Ecto neural progenitor cell (in vitro differentiated cells): ENCODE measurements around the gene GTSF1L.
A peak's percentile ranks its signal among the peaks of the same experiment; 100 is the strongest.

Source experiments
- DNase-seq: peaks from one replicate; pipeline ENCODE4 v3.0.0-alpha.2; 2018; ENCODE audit warnings: low spot score

GTSF1L gene

DNA sequence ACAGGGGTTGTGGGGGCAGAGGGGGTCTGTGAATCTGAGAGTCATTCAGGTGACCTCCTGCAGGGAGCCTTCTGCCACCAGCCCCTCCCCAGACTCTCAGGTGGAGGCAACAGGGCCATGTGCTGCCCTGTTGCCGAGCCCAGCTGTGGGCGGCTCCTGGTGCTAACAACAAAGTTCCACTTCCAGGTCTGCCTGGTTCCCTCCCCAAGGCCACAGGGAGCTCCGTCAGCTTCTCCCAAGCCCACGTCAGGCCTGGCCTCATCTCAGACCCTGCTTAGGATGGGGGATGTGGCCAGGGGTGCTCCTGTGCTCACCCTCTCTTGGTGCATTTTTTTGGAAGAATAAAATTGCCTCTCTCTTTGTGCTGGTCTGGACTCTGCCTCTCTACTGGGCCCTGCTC, 10.7 kb downstream of the GTSF1L start:
- no peak for DNase-seq

DNA sequence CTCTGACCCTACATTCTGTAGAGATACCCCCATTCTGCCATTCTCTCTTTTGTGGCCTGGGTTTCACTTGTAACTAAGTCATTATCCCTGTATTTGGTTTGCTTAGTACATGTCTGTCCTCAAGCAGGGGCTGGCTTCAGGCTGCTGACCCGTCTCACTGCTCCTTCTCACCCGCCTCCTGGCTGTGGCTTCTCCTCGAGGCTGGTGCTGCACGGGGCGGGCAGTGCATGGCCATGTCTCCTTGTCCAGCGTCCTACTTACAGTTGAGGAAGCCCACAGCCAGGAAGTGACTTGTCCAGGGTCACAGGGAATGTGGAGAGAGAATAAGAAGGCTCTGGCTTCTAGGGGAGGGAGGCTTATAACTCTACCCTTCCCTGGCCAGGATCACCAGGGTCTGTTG, 11.3 kb downstream of the GTSF1L start:
- no peak for DNase-seq

DNA sequence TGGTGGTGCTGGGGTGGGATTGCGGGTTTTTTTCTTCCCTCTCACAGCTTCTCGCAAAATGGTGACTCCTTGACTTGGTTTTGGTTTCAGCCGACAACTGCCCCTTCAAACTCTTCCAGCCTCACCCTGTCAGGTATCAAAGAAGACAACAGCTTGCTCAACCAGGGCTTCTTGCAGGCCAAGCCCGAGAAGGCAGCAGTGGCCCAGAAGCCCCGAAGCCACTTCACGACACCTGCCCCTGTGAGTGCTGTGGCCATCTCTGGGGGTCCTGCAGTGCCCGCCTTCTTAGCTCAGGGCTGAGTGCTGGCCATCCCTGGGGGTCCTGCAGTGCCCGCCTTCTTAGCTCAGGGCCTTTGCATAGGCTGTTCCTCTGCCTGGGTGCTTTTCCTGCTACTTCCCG, 11.8 kb downstream of the GTSF1L start:
- no peak for DNase-seq

DNA sequence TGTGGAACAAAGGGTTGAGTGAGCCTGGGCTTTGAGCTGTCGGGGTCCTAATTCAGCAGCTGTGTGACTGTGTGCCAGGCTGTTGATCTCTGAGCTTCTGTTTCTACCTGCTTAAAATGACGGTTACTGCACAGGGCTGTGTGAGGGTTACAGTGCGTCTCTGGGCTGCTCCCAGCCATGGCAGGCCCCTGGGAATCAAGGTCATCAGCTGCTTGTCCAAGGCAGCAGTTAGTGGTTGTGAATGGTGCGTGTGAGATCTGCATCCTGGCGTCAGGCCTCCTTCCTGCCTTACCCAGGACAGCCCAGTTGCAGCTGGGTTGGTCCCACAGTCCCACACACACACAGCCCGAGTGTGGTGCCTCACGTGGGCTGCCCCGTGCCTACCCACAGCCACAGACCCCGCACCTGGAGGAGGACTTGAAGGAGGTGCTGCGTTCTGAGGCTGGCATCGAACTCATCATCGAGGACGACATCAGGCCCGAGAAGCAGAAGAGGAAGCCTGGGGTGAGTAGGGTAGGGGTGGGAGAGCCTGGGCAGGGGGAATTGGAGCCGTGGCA, 15.6 kb downstream of the GTSF1L start:
- no peak for DNase-seq

DNA sequence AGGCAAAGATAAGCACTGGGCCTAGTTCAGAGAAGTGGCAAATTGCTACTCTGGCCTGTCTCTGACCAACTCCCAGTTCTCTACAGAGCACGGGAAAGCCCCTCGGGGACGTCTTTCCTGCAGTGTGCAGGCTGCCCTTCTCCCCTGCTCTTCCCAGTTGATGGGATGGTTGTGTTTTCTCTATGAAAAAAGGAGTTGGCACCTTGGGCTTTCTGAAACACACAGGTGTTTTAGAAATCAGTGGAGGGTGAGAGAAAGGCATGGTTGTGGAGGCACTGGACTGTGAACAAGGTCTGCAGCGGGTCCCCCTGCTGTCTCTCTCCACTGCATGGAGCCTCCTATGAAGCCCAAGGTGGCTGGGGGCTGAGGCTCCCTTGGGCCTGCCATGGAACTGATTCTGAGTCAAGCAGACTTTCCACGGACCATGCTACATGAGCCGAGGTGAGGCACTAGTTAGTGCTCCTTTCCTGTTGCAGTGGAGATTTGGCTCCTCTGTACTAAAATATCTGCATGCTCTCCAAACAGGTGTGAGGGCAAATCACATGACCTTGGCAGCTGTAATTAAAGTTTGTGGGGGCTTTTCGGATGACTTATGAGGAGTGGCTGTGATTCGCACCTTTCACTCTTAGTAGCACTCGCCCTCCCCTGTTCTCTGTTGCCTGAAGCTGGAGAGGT, 16.3 kb downstream of the GTSF1L start:
- DNase-seq, result no peak

DNA sequence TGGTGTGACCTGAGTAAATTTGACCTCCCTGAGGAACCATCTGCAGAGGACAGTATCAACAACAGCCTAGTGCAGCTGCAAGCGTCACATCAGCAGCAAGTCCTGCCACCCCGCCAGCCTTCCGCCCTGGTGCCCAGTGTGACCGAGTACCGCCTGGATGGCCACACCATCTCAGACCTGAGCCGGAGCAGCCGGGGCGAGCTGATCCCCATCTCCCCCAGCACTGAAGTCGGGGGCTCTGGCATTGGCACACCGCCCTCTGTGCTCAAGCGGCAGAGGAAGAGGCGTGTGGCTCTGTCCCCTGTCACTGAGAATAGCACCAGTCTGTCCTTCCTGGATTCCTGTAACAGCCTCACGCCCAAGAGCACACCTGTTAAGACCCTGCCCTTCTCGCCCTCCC, 24.3 kb downstream of the GTSF1L start:
- no peak for DNase-seq

DNA sequence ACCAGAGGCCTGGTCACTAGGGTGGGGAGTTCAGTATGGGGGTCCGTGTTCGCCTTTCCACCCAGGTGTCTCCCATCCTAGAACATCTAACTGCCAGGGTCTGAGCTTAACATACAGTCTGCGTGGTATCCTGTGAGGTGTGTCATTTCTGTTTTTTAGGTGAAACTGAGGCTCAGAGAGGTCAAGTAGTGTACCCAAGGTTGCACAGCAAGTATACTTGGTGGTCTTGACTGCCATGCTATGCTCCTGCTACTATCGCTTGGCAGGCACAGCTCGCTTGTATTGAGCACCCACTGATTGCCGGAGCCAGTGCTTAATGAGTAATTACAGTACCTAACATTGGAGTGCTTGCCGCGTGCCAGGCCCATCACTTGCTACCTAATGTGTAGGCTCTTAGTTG, 26.2 kb downstream of the GTSF1L start:
- DNase-seq, result no peak

DNA sequence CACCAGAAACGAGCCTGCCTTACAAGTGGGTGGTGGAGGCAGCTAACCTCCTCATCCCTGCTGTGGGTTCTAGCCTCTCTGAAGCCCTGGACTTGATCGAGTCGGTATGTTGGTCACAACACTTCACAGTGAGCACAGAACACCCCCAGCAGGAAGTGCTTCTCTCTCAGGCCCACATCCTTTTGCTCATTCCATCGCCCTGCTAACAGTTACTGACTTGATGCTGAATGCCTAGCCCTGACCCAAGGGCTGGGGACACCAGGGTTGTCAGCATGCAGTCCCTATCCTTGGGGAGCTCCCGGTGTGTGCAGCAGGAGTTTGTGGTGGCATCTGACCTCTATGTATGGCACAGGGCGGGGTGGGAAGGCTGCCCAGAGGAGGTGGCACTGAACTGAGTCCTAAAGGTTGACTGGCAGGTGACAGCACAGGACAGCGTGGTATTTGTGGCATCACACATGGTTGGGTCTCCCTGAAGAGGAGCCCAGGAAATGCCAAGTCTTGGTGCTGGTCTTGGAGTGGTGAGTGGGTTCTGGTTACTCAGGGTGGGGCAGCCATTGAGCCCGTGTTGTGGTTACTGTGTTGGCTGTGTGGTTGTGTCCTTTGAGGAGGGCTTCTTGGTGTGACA, 26.7 kb downstream of the GTSF1L start:
- DNase-seq, result no peak

DNA sequence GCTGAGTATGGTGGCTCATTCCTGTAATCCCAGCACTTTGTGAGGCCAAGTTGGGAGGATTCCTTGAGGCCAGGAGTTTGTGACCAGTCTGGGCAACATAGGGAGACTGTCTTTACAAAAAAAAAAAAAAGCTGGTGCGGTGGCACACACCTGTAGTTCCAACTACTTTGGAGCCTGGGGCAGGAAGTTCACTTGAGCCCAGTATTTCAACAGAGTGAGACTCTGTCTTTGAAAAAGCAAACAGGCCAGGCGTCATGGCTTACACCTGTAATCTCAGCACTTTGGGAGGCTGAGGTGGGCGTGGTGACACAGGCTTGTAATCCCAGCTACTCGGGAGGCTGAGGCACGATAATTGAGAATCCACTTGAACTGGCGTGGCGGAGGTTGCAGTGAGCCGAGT, 31.2 kb downstream of the GTSF1L start:
- DNase-seq, result no peak

DNA sequence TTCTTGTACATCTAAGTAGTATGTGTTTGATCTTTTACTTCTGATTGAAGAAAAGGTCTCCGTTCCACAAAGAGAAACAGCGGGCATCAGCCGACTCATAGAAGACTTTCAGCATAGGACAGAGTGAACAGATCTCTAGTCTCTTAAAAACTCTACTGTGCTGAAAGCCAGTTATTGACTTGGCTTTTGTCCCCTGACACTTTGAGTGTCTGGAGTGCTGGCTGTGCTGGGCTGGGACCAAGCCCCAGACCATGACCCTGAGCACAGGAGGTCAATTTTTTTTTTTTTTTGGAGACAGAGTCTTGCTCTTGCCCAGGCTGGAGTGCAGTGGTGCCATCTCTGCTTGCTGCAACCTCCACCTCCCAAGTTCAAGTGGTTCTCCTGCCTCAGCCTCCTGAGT, 32.0 kb downstream of the GTSF1L start:
- no peak for DNase-seq

DNA sequence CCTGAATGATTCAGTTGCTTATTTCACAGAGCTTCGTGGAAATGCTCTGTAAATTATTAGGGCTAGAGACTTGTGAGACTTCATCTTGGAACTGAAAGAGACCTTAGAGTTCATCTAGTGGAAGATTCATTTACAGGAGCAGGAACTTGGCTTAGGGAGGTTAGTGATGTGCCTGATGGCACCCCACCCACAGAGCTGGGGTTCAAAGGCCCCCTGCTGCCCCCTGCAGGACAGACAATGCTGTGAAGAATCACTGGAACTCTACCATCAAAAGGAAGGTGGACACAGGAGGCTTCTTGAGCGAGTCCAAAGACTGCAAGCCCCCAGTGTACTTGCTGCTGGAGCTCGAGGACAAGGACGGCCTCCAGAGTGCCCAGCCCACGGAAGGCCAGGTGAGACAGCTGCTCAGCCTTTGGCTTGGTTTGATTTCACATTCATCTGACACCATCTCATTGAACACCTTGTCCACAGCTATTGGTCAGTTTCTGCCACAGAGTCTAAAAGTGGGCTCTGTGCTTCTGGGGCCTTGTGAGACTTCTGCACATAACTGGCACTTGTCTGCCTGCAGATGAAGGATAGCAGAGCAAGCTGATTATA, 34.8 kb downstream of the GTSF1L start:
- peak; percentile 68 for DNase-seq

DNA sequence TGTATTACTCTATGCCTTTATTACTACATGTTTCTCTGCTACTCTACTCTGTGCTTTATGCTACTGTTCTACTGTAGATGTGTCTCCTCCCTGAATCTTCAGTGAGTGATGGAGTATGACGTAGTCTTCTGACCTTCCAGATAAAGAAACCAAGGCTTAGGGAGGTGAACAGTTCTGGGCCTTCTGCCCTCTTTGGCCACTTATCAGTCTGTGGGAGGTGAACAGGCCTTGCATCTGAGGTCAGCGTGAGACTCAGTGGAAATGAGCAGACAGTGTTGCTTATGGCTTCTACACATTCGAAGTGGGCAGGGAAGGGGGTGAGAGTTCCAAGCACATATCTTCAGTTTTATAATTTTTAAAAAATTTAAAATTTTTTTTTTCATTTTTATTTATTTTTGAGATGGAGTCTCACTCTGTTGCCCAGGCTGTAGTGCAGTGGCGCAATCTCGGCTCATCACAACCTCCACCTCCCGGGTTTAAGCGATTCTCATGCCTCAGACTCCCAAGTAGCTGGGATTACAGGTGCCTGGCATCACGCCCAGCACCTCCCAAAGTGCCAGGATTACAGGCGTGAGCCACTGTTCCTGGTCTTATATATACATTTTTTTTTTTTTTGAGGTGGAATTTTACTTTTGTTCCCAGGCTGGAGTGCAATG, 35.7 kb downstream of the GTSF1L start:
- no peak for DNase-seq

DNA sequence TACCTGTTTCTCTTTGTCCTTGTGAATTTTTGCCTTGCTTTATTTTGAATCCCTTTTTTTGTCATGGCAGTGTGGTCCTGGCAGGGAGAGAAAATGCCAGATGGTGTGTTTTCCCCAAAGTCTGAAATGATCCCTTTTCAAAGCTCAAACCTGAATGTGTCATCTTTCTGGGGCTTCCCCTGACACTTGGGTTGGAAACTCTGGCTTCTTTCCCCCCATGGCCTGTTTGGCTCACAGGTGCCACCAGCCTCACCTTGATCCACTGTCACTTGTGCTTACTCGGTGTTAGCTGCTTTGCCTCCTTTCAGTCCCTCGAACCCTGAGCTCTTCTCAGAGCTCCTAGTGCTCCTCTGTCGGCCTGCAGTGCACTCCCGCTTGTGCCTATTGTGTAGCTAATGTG, 37.6 kb downstream of the GTSF1L start:
- DNase-seq, result no peak

DNA sequence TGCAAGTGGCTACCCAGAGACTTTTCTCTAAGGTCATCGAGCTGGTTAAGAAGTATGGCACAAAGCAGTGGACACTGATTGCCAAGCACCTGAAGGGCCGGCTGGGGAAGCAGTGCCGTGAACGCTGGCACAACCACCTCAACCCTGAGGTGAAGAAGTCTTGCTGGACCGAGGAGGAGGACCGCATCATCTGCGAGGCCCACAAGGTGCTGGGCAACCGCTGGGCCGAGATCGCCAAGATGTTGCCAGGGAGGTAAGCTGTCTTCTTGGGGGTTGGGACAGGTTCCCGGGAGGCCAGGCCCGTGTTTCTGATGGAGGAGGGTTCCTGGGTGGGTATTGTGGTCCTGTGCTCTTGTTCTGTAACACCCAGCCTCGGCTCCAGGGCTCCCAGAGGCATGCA, 40.0 kb downstream of the GTSF1L start:
- no peak for DNase-seq

DNA sequence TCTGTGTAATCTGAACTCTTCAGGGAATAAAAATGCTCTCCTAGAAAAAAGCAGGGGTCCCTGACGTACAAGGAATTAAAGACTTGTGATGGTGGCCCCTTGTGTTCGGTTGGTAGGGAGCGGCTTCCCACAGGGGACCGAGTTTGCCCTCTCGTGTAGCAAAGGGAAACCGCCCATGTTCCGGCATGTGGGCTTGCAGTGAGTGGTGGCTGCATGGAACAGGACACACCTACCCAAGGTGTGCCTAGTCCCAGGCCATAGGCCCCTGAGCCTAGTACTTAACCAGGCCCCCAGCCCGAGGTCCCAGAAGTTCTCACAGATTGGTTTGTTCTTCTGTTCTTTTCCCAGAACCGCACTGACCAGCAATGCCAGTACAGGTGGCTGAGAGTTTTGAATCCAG, 44.4 kb downstream of the GTSF1L start:
- no peak for DNase-seq

DNA sequence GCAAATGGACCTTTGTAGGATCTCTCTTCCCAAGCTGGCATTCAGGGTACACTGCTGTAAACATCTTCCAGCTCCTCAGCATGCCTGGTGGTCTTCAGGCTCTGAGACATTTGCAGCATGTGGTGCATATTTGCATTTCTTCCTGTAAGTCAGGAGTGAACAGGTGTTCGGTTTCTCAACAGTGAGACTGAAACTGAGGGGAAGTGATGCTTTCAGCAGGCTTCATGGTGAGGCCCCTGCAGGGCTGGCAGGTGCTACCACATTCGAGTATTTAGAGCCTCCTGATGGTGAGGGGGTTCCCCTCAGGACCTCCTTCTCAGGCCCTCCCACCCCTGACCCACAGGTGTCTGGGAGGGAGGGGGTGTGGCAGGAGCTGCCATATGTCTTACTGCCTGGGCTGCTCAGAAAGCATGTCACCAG, 44.8 kb downstream of the GTSF1L start:
- DNase-seq, result no peak

DNA sequence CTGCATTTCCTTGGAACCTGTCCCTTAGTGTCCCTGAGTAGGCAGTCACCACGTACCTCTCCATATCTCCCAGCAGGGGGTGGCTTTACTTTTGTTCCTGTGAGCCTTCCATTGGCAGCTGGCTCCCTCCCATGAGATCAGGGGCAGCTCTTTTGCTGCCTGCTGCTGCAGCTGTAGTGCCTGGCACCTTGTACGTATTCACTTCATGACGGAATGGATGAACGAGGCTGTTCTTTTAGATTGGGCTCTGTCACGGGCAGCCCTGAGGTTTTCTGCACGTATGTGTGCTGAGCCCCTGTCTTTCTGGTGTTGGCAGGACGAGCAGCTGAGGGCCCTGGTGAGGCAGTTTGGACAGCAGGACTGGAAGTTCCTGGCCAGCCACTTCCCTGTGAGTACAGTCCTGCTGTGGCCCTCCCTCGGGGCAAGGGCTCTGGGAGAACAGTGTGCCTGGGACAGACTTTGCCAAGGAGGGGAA, 45.3 kb downstream of the GTSF1L start:
- DNase-seq, result no peak

DNA sequence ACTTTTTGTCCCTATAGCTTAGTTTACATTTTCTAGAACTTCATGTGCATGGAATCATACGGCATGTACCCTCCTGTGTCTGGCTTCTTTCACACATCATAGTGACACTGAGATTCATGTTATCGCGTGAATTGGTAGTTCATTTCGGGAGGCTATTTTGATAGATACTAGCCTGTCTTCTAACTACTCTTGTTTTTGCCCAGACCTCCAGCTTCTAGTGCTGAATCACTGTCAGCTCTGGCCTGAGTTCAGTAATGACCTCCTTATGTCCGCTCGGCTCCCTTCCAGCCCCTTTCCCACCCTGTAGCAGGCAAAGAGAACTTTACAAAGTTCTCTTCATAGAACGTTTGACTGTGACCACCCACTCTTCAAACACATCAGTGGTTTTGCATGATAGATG, 45.8 kb downstream of the GTSF1L start:
- DNase-seq, result no peak

DNA sequence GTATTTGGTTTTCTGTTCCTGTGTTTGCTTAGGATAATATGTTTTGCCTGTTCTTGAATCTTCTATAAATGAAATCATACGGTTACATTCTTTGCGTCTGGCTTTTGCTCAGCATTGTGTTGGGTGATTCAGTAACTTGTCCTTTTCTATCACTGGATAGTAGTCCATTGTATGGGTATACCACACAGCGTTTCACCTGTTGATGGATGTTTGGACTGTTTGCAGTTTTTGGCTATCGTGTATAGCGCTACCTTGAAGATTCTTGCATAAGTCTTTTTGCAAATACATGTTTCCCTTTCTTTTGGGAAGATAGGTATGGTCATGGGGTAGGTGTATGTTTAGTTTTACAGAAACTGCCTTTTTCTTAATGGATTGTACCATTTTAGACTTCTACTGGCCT, 50.4 kb downstream of the GTSF1L start:
- no peak for DNase-seq
